ENCODE data around the gene RANBP17.

Gene RANBP17

DNA sequence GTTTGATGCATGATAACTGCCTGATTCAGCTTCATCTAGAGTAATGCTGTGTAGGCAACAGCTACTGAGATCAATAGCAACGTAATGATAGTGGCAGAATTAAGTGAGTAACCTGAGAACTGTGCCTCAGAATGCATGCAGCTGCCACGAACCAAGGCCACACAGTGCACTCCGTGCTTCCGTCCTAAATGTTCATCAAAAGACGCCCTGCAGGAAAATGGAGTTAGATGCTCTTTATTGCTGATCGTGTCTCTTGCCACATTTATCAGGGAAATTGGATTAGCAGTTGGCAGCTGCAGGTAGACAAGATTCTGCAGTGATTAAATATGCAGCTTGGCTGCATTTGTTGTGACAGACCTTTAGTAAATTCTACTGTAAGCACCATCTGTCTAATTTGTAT, 339.5 kb downstream of the RANBP17 start (continued):
- no peak for TF ChIP-seq ZNF548 (tag by site-specific recombination; IDR thresholded peaks at IDR 0.05)
- no peak for TF ChIP-seq ZNF654 (tag by site-specific recombination; IDR thresholded peaks at IDR 0.05; ENCODE audit: low read depth)
- TF ChIP-seq, protein P1, sequence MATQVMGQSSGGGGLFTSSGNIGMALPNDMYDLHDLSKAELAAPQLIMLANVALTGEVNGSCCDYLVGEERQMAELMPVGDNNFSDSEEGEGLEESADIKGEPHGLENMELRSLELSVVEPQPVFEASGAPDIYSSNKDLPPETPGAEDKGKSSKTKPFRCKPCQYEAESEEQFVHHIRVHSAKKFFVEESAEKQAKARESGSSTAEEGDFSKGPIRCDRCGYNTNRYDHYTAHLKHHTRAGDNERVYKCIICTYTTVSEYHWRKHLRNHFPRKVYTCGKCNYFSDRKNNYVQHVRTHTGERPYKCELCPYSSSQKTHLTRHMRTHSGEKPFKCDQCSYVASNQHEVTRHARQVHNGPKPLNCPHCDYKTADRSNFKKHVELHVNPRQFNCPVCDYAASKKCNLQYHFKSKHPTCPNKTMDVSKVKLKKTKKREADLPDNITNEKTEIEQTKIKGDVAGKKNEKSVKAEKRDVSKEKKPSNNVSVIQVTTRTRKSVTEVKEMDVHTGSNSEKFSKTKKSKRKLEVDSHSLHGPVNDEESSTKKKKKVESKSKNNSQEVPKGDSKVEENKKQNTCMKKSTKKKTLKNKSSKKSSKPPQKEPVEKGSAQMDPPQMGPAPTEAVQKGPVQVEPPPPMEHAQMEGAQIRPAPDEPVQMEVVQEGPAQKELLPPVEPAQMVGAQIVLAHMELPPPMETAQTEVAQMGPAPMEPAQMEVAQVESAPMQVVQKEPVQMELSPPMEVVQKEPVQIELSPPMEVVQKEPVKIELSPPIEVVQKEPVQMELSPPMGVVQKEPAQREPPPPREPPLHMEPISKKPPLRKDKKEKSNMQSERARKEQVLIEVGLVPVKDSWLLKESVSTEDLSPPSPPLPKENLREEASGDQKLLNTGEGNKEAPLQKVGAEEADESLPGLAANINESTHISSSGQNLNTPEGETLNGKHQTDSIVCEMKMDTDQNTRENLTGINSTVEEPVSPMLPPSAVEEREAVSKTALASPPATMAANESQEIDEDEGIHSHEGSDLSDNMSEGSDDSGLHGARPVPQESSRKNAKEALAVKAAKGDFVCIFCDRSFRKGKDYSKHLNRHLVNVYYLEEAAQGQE (tag by site-specific recombination; IDR thresholded peaks at IDR 0.05): no peak
- TF ChIP-seq ZBTB1 (tag by site-specific recombination; IDR thresholded peaks at IDR 0.05): no peak
- no peak for TF ChIP-seq ZNF335 (tag by site-specific recombination; conservative IDR thresholded peaks at IDR 0.05)
- TF ChIP-seq ZNF211 (tag by site-specific recombination; IDR thresholded peaks at IDR 0.05; ENCODE audit: low read depth): no peak
- TF ChIP-seq, protein P2, sequence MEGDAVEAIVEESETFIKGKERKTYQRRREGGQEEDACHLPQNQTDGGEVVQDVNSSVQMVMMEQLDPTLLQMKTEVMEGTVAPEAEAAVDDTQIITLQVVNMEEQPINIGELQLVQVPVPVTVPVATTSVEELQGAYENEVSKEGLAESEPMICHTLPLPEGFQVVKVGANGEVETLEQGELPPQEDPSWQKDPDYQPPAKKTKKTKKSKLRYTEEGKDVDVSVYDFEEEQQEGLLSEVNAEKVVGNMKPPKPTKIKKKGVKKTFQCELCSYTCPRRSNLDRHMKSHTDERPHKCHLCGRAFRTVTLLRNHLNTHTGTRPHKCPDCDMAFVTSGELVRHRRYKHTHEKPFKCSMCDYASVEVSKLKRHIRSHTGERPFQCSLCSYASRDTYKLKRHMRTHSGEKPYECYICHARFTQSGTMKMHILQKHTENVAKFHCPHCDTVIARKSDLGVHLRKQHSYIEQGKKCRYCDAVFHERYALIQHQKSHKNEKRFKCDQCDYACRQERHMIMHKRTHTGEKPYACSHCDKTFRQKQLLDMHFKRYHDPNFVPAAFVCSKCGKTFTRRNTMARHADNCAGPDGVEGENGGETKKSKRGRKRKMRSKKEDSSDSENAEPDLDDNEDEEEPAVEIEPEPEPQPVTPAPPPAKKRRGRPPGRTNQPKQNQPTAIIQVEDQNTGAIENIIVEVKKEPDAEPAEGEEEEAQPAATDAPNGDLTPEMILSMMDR (tag by site-specific recombination; IDR thresholded peaks at IDR 0.05): no peak
- TF ChIP-seq HOXA7 (CRISPR knock-in tag; IDR thresholded peaks at IDR 0.05; ENCODE audit: borderline replicate concordance): no peak
- no peak for TF ChIP-seq ZNF394 (tag by site-specific recombination; IDR thresholded peaks at IDR 0.05; ENCODE audit: borderline replicate concordance)
- TF ChIP-seq, protein P3, sequence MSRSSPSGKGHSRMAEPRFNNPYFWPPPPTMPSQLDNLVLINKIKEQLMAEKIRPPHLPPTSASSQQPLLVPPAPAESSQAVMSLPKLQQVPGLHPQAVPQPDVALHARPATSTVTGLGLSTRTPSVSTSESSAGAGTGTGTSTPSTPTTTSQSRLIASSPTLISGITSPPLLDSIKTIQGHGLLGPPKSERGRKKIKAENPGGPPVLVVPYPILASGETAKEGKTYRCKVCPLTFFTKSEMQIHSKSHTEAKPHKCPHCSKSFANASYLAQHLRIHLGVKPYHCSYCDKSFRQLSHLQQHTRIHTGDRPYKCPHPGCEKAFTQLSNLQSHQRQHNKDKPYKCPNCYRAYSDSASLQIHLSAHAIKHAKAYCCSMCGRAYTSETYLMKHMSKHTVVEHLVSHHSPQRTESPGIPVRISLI (tag by site-specific recombination; IDR thresholded peaks at IDR 0.05): no peak
- TF ChIP-seq ZNF221 (tag by site-specific recombination; IDR thresholded peaks at IDR 0.05; ENCODE audit: borderline replicate concordance): no peak
- peak; percentile 63 for TF ChIP-seq SP7 (tag by site-specific recombination; IDR thresholded peaks at IDR 0.05)
- TF ChIP-seq ZNF677 (tag by site-specific recombination; IDR thresholded peaks at IDR 0.05): no peak
- no peak for TF ChIP-seq ZNF16 (tag by site-specific recombination; IDR thresholded peaks at IDR 0.05; ENCODE audit: low read depth)
- TF ChIP-seq, protein P4, sequence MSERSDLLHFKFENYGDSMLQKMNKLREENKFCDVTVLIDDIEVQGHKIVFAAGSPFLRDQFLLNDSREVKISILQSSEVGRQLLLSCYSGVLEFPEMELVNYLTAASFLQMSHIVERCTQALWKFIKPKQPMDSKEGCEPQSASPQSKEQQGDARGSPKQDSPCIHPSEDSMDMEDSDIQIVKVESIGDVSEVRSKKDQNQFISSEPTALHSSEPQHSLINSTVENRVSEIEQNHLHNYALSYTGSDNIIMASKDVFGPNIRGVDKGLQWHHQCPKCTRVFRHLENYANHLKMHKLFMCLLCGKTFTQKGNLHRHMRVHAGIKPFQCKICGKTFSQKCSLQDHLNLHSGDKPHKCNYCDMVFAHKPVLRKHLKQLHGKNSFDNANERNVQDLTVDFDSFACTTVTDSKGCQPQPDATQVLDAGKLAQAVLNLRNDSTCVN (tag by site-specific recombination; optimal IDR thresholded peaks at IDR 0.05): no peak
- TF ChIP-seq, protein P5, sequence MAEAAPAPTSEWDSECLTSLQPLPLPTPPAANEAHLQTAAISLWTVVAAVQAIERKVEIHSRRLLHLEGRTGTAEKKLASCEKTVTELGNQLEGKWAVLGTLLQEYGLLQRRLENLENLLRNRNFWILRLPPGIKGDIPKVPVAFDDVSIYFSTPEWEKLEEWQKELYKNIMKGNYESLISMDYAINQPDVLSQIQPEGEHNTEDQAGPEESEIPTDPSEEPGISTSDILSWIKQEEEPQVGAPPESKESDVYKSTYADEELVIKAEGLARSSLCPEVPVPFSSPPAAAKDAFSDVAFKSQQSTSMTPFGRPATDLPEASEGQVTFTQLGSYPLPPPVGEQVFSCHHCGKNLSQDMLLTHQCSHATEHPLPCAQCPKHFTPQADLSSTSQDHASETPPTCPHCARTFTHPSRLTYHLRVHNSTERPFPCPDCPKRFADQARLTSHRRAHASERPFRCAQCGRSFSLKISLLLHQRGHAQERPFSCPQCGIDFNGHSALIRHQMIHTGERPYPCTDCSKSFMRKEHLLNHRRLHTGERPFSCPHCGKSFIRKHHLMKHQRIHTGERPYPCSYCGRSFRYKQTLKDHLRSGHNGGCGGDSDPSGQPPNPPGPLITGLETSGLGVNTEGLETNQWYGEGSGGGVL (tag by site-specific recombination; IDR thresholded peaks at IDR 0.05): no peak
- no peak for TF ChIP-seq ZNF23 (tag by site-specific recombination; IDR thresholded peaks at IDR 0.05; ENCODE audit: borderline replicate concordance)
- TF ChIP-seq ZNF701 (tag by site-specific recombination; IDR thresholded peaks at IDR 0.05): no peak
- TF ChIP-seq ZEB2 (tag by site-specific recombination; IDR thresholded peaks at IDR 0.05): no peak
- TF ChIP-seq ZFP3 (tag by site-specific recombination; IDR thresholded peaks at IDR 0.05; ENCODE audit: low read depth): no peak
- TF ChIP-seq, protein P6, sequence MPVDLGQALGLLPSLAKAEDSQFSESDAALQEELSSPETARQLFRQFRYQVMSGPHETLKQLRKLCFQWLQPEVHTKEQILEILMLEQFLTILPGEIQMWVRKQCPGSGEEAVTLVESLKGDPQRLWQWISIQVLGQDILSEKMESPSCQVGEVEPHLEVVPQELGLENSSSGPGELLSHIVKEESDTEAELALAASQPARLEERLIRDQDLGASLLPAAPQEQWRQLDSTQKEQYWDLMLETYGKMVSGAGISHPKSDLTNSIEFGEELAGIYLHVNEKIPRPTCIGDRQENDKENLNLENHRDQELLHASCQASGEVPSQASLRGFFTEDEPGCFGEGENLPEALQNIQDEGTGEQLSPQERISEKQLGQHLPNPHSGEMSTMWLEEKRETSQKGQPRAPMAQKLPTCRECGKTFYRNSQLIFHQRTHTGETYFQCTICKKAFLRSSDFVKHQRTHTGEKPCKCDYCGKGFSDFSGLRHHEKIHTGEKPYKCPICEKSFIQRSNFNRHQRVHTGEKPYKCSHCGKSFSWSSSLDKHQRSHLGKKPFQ (tag by site-specific recombination; IDR thresholded peaks at IDR 0.05): no peak
- no peak for TF ChIP-seq ZNF585B (tag by site-specific recombination; IDR thresholded peaks at IDR 0.05)
- TF ChIP-seq, protein P7, sequence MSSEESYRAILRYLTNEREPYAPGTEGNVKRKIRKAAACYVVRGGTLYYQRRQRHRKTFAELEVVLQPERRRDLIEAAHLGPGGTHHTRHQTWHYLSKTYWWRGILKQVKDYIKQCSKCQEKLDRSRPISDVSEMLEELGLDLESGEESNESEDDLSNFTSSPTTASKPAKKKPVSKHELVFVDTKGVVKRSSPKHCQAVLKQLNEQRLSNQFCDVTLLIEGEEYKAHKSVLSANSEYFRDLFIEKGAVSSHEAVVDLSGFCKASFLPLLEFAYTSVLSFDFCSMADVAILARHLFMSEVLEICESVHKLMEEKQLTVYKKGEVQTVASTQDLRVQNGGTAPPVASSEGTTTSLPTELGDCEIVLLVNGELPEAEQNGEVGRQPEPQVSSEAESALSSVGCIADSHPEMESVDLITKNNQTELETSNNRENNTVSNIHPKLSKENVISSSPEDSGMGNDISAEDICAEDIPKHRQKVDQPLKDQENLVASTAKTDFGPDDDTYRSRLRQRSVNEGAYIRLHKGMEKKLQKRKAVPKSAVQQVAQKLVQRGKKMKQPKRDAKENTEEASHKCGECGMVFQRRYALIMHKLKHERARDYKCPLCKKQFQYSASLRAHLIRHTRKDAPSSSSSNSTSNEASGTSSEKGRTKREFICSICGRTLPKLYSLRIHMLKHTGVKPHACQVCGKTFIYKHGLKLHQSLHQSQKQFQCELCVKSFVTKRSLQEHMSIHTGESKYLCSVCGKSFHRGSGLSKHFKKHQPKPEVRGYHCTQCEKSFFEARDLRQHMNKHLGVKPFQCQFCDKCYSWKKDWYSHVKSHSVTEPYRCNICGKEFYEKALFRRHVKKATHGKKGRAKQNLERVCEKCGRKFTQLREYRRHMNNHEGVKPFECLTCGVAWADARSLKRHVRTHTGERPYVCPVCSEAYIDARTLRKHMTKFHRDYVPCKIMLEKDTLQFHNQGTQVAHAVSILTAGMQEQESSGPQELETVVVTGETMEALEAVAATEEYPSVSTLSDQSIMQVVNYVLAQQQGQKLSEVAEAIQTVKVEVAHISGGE (tag by site-specific recombination; conservative IDR thresholded peaks at IDR 0.05; ENCODE audit: low read depth): no peak
- TF ChIP-seq ZNF629 (tag by site-specific recombination; IDR thresholded peaks at IDR 0.05): no peak
